Activated CD4-positive, alpha-beta T cell treated with anti-CD3 and anti-CD28 coated beads for 1 hour (primary cell): ENCODE results near the gene ZDHHC12.

Experiments
- DNase-seq: peaks from one replicate; pipeline ENCODE4 v3.0.0-alpha.2; 2020

Gene ZDHHC12, protein sequence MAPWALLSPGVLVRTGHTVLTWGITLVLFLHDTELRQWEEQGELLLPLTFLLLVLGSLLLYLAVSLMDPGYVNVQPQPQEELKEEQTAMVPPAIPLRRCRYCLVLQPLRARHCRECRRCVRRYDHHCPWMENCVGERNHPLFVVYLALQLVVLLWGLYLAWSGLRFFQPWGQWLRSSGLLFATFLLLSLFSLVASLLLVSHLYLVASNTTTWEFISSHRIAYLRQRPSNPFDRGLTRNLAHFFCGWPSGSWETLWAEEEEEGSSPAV

DNA sequence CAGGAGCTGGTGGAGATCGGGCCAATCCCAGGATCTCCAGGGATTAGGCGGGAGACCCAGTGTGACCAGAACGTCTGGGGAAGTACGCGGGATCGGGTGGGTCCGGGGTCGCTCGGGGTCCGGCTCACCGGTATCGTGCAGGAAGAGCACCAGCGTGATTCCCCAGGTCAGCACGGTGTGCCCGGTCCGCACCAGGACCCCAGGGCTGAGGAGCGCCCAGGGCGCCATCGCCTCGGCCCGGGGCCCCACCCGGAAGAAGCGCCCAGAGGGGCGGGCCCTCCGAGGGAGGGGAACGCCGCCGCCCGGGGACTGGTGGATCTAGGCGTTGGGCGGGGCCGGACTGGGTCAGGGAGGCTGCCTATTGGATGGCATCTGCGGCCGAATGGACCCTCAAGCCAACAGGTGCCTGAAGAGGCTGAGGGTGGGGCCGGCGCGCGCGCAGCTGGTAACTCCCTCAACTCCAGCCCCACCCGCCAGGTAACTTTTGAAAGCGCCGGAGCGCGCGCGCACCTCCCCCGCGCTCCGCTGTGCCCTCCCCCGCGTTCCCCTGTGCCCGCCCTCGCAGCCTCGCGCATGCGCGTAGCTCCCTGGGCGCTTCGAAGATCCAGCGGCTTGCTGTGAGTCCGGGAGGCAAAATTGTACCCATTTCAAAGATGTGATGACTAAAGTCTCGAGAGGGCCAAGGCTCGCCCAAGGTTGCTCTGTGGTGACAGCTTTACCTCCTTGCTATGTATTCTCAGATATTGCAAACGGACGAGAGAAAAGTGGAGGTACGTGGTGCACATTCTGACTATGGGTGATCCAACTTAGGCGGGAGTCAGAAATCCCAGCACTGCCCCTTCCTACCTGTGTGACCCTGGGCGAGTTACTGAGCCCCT lies at the start of gene ZDHHC12:
TSS of gene ZDHHC12 (minus strand) at position 262 of the 878 bp plus-strand sequence. CDS start at position 228, 34 bp downstream.
- peak; percentile 98 for DNase-seq

GRCh38 chr9:128773049-128773448 lies 49.1 kb upstream of the ZDHHC12 start:
- DNase-seq, result no peak

GRCh38 chr9:128771745-128772519 lies 48.0 kb upstream of the ZDHHC12 start, which contains the start of gene ZER1:
TSS of gene ZER1 (minus strand) at chr9:128771927. CDS start at chr9:128755565, 16,362 bp downstream.
- DNase-seq, result peak; percentile 91

- no peak for DNase-seq
These were observed 47.3 kb upstream of the ZDHHC12 start for GRCh38 chr9:128771094-128771721.

DNA sequence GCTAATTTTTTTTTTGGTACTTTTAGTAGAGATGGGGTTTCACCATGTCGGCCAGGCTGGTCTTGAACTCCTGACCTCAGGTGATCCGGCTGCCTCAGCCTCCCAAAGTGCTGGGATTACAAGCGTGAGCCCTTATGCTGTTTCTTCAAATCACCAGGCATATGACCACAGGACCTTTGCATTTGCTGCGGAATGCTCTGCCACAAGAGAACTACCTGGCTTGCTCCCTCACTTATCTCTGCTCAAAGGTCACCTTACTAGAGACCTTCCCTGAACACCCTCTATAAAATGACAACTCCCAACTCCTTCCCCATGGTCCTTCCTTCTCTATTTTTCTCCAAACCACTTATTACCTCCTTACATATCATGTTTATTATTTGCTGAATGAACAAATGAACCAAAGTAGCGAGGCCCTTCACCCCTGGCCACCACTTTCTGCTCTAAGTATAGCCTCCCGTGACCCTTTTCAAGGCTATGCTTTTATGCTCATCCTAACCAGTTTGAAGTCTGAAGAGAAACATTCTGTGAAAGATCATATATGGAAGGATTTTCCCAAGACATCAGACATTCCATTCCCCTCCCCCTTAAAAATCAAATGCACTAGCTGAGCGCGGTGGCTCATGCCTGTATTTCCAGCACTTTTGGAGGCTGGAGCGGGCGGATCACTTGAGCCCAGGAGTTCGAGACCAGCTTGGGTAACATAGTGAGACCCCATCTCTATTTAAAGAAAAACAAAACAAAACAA lies 46.5 kb upstream of the ZDHHC12 start:
- DNase-seq, result no peak

DNA sequence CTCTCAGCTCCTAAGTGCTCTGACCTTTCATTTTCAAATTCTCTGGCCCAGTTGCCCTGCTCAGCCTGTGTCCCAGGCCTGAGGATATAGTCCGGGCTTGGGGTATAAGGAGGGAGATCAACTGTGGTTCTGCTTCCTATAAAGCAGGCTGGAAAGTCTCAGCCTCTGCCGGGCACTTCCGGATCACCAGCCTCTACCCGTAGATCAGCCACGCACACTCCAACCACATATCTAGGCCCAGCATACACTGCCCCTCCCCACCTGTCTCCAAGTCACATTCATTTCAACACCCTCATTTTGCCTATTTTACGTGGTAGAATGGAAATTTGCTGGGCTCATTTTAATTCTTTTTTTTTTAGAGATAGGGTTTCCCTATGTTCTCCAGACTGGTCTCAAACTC lies 44.7 kb upstream of the ZDHHC12 start:
- DNase-seq, result no peak

- DNase-seq, result no peak
These were observed 41.6 kb upstream of the ZDHHC12 start for GRCh38 chr9:128765499-128765898.

DNA sequence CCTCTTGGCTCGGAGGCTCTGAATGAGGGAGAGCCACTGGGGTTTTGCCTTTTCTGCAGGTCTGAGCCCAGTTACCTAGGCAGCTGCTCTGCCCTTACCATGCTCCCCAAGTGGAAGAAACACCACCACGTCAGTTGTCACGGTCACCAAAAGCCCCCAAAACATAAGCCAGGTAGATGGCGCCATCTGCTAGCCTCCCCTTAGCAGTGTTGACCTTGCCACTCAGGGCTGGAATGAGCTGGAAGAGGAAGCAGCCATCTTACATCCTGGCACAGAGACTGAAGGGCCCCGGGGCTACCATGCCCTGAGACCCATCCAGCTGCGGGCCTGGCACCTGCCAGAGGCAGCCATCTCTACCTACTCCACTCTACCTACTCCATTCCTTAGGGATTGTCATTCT lies 40.4 kb upstream of the ZDHHC12 start:
- DNase-seq, result no peak

- no peak for DNase-seq
These were observed 38.9 kb upstream of the ZDHHC12 start for GRCh38 chr9:128762671-128763449.

- no peak for DNase-seq
These were observed 33.7 kb upstream of the ZDHHC12 start for GRCh38 chr9:128757602-128758001.

DNA sequence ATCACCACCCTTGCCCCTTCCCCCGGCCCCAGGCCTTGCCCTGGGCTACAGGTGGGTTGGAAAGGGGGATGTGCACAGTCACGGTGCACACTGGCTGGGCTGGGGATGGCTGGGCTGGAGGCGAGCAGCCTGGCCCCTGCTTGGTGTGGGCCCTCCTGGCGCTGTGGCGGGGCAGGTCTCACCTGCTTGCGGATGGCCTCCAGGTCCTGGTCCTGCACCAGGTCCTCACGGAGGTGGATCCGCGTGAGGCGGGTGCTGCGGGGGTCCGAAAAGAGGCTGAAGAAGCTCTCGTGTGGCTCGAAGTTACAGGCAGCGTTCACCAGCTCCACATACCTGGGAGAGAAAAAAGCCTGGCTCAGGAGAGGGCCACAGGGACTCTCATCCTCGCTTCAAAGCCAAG lies 29.7 kb upstream of the ZDHHC12 start:
- no peak for DNase-seq

DNA sequence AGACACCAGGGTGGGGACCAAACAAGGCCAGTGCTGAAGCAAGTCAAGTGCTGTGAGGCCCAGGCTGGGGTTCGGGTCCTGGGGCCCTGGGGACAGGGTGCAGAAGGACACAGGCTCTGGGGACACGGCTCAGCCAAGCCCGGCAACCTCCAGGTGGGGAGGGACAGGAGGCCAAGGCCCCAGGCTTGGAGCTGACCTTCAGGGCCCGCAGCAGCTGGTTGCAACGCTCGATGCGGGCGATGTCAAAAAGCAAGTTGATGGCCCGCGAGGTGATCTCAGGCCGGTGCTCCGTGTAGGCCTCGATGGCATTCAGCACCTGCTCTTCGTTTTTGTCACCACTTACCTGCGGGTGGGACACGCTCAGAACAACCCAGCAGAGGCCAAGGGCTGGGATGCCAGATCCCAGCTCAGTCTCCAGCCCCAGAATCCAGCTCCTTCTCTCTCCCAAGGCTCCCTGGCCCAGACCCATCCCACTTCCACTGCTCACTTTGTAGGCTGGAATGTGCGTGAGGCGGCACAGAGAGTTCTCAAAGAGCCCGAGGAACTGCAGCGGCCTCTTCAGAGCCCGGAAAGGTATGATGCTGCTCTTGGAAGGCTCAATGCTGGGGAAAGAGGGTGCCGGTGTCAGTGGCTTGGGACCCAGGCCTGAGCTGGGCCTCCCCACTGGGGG lies 27.1 kb upstream of the ZDHHC12 start:
- no peak for DNase-seq

DNA sequence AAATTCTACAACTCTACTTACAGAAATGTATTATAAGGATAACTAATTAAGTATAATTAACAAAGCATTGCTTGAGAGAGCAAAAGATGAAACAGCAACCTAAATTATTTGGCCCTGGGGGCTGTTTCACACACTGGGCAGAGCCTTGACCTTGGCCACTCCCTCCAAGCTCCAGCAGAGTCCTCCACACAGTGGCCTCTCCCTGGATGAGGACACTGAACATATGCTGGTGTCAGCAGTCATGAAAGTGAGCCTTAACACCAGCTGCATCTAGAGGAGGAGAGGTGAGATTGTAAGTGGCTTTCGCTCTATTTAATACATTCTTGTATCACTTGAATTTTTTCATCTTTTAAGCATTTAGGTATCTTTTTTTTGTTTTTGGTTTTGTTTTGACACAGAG lies 23.3 kb upstream of the ZDHHC12 start:
- no peak for DNase-seq

- DNase-seq, result no peak
These were observed 19.5 kb upstream of the ZDHHC12 start for GRCh38 chr9:128743421-128743820.

GRCh38 chr9:128742401-128742800 lies 18.5 kb upstream of the ZDHHC12 start:
- no peak for DNase-seq

- no peak for DNase-seq
These were observed 11.4 kb upstream of the ZDHHC12 start for GRCh38 chr9:128735373-128735772.

DNA sequence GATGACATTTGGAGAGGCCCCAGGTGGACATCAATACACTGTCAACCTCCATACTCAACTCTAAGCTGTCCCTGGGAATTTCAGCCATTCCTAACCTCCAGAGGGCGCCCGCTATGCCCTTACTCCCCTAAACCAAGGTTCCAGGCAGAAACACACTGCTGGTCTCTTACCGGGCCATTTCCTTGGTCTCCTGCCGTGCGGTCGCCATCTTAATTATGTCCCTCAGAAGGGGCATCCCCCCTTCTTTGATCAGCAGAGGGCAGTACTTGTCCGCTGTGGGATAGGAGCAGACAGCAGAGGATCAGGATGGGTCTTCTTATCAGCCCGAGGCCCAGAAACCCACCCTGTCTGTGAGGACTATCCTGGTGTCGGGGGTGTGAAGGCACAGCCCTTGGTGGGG lies 9.3 kb upstream of the ZDHHC12 start:
- DNase-seq, result no peak

DNA sequence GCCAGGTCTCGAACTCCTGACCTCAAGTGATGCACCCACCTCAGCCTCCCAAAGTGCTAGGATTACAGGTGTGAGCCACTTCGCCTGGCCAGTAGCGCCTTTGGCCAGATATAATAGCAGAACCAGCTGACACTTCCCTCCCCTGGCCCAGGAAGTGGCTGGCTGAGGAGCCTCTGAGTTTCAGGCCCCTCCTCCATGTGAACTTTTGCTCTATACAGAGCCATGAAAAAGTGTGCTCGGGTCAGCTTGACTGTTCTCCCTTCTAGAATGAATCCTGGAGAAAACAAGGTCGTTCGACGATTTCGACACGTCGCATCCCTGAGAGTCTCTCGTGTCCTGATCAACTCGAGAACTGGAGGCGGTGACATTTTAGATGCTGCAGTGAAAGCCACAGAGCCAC lies 8.6 kb upstream of the ZDHHC12 start:
- DNase-seq, result no peak

DNA sequence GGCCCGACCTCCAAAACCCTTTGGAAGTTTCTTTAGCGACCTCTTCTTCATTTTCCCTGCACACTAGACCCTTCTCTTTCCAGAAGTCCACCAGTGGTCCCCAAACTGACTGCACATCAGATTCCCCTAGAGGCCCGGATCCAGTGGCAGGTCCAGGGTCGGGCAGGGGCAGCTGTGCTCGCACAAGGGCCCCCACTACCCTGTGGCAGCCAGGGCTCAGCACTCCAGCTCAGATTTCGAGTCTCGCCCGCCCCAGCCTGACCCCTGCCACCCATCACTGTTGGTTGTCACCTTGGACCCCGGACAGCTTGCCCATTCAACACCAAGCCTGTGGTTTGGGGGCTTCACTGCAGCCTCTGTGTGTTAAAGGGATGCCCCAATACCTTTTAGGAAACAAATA lies 7.8 kb upstream of the ZDHHC12 start:
- no peak for DNase-seq

DNA sequence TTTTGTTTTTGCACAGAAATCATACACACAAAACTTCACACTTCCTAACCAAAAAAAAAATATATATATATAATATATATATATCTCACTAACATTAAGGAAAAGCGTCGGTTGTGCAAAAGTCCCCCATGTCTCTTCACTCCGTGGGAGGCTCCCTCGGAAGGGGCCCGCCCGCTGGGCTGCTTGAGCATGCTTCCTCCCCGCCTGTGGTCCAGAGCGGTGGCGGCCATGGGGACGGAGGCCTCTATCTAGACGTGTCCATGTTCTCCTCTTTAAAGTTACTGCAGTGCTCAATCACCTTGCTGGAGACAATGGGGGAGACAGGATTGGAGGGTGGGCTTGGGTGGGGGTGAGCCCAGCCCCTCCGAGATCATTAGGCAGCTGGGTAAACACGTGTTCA lies 7.2 kb upstream of the ZDHHC12 start:
- no peak for DNase-seq
